Measurements from ENCODE around the gene MED17.

DNA sequence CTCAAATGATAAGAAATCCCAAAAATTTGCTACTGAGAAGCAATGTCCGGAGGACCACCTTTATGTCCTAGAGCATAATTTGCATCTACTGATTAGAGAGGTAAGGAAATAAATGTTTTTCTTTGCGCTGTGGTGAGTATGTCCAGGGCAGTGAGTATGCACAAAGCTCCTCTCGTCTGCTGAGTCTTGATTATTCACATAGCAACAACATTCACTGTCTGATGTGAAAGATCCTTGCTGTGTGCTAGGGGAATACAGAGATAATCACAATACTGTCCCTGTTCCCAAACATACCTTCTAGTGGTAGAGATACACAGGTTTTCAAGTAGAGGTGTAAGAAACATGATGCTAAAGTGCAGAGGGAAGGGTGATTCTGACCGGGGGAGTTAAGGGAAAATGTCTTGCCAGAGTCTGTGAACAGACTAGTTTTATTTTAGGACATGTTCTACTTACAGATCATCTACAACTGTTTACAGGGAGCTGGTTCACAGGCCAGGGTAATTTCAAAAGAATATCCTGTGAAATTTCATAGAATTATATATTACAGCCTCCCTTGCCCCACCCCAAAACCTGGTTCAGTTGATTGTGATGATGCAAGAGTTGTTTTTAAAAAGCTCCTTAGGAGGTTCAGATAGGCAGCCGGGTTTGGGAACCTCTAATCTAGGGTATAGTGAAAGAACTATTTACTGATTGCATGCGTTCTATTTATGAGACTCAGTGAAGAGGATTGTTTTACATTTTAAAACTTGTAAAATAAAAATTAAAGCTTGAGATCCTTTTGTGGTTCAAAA lies 12.6 kb downstream of the MED17 start:
- TF ChIP-seq TCF7L2 (IDR thresholded peaks at IDR 0.05; ENCODE audit: low read depth, low read length), result no peak
- no peak for TF ChIP-seq TGIF2 (CRISPR knock-in tag; IDR thresholded peaks at IDR 0.05)

All from HepG2 (cell line).